HFFc6 (cell line): Measurements from ENCODE around the gene KCNC1. TPM values are rescaled to one million over a fixed set of nuclear protein-coding genes. Genes with fewer than 3 reads are reported as not detected.

Source experiments
- DNase-seq: peaks from one replicate; pipeline ENCODE4 v3.0.0-alpha.2; 2018
- H3K27ac Mint-ChIP-seq: 2 replicates; pipeline ENCODE4 v1.8.0; 2020; ENCODE audit warnings: mild to moderate bottlenecking, mixed read lengths
- H3K27me3 Mint-ChIP-seq: 2 replicates; pipeline ENCODE4 v1.8.0; 2021; ENCODE audit warnings: mild to moderate bottlenecking, moderate library complexity, mixed read lengths; ENCODE audit not compliant: insufficient read depth
- H3K36me3 Mint-ChIP-seq: 2 replicates; pipeline ENCODE4 v1.8.0; 2021; ENCODE audit warnings: low read depth, mixed read lengths
- H3K4me1 Mint-ChIP-seq: 2 replicates; pipeline ENCODE4 v1.8.0; 2020; ENCODE audit warnings: low read depth, mixed read lengths
- H3K4me3 Mint-ChIP-seq: 2 replicates; pipeline ENCODE4 v1.8.0; 2020; ENCODE audit warnings: mild to moderate bottlenecking, moderate library complexity, mixed read lengths
- H3K9me3 Mint-ChIP-seq: 2 replicates; pipeline ENCODE4 v1.8.0; 2020; ENCODE audit warnings: mild to moderate bottlenecking, mixed read lengths
- total RNA-seq, 6 experiments: library from RNA; stranded (reverse); fragmentation: NEBNext Ultra II Directional; extraction: Animal tissue kit (Norgen Biotek cat#: 25700); gene quantifications; 2 replicates in 1 of 6; 3 replicates in 5 of 6; pipeline ENCODE4 v1.2.3, GENCODE V29; 2021
- TF ChIP-seq, protein P1 (sequence below): fragments of 200-600 bp; sonication (generic); IDR thresholded peaks from 2 replicates; pipeline ENCODE4 v1.5.0; 2021; ENCODE audit warnings: antibody characterized with exemption, mild to moderate bottlenecking

KCNC1 gene
- total RNA-seq, 6 experiments from 2014 or later: not detected

DNA sequence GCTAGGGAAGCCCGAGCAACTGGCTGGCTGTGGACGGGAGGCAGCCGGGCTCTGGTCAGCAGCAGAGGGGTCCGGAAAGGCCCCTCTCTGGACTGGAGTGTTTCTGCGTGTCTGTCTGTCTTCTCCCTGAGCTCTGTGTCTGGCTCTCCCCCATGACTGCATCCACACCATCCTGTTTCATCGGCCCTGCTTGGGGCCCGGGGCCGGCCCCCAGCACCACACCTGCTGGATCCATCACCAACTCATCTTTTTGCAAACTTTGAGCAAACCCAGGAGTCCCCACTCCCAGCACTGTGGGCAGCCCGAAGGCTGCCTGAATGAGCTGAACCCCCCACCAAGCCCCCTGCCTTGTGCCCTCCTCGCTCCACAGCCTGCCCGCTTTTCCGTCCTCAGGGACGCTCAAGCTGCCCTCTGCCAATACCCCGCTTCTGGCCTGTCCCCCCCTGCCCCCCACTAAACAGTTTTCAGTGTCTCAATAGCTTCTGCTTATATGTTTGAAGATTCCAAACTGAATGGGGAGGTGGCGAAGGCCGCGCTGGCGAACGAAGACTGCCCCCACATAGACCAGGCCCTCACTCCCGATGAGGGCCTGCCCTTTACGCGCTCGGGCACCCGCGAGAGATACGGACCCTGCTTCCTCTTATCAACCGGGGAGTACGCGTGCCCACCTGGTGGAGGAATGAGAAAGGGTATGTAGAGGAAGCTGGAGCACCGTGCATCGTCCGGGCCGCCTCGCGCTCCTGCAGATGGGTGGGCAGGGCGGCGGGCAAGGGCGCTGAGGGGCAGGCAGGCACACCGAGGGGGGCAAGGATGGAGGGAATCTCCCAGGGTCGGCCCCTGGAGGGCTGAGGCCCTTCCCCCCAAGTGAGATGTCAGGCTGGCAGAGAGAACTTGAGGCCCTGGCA, 44.6 kb downstream of the KCNC1 start:
- TF ChIP-seq, protein P1, sequence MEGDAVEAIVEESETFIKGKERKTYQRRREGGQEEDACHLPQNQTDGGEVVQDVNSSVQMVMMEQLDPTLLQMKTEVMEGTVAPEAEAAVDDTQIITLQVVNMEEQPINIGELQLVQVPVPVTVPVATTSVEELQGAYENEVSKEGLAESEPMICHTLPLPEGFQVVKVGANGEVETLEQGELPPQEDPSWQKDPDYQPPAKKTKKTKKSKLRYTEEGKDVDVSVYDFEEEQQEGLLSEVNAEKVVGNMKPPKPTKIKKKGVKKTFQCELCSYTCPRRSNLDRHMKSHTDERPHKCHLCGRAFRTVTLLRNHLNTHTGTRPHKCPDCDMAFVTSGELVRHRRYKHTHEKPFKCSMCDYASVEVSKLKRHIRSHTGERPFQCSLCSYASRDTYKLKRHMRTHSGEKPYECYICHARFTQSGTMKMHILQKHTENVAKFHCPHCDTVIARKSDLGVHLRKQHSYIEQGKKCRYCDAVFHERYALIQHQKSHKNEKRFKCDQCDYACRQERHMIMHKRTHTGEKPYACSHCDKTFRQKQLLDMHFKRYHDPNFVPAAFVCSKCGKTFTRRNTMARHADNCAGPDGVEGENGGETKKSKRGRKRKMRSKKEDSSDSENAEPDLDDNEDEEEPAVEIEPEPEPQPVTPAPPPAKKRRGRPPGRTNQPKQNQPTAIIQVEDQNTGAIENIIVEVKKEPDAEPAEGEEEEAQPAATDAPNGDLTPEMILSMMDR: no peak
- Mint-ChIP-seq H3K9me3 (no peaks in the 10 kb centered on the region), H3K36me3 (no peaks in the 10 kb centered on the region; the same call in 1 of the 2 replicates), H3K4me1 (no peaks in the 10 kb centered on the region), H3K27me3 (peaks cover 19% of the 10 kb centered on the region), H3K27ac (no peak overlapping the region), H3K4me3 (no peak overlapping the region)
- DNase-seq: no peak

DNA sequence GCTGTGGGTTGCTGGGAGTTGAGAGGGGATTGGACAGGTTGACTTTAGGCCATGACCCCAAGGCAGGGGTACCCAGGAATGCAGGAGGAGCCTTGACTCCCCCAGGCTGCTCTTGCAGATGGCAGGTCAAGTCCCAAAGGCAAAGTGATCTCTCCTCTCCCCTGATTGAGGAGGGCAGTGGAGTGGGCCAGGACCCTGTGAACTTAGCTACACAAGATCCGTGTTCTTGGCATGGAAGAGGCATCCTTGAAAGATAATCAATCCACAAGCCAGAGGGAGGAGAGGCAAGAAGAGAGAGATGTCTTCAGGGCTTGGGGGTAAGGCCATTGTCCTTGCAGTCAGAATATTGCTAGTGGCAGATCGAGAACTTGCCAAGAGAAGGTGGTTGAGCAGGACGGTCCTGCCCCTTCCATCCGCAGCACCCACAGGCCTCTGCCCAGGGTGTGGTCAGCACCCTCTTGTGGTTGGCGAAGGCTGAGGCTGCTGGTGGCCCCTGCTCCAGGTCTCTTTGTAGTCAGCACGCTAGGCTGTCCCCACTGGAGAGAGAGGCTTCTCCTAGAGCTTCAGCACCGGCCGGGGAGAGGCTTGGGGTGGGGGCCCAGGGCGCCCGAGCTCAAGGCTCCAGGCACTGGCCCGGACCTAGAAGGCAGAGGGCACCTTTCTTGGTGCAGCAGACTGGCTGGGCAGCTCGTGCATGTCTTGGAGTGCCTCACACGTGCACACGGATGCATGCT, 45.4 kb downstream of the KCNC1 start:
- no peak overlapping the region for H3K4me3 Mint-ChIP-seq
- no peaks in the 10 kb centered on the region; the same call in 1 of the 2 replicates for H3K36me3 Mint-ChIP-seq
- no peak overlapping the region for H3K27ac Mint-ChIP-seq
- DNase-seq: no peak
- no peaks in the 10 kb centered on the region for H3K9me3 Mint-ChIP-seq
- peaks cover 19% of the 10 kb centered on the region for H3K27me3 Mint-ChIP-seq
- TF ChIP-seq, protein P1: no peak
- no peaks in the 10 kb centered on the region for H3K4me1 Mint-ChIP-seq

GRCh38 chr11:17780668-17781067, 46.1 kb downstream of the KCNC1 start:
- Mint-ChIP-seq H3K36me3 (no peaks in the 10 kb centered on the region; the same call in 1 of the 2 replicates), H3K27me3 (peaks cover 19% of the 10 kb centered on the region), H3K4me3 (no peak overlapping the region), H3K9me3 (no peaks in the 10 kb centered on the region), H3K4me1 (no peaks in the 10 kb centered on the region), H3K27ac (no peak overlapping the region)
- TF ChIP-seq, protein P1: no peak
- no peak for DNase-seq

- H3K27ac Mint-ChIP-seq: no peak overlapping the region
- DNase-seq: no peak
- TF ChIP-seq, protein P1: no peak
- no peak overlapping the region for H3K4me3 Mint-ChIP-seq
- no peaks in the 10 kb centered on the region for H3K9me3 Mint-ChIP-seq
- no peaks in the 10 kb centered on the region; the same call in 1 of the 2 replicates for H3K36me3 Mint-ChIP-seq
- no peaks in the 10 kb centered on the region; the same call in 1 of the 2 replicates for H3K4me1 Mint-ChIP-seq
- H3K27me3 Mint-ChIP-seq: peaks cover 19% of the 10 kb centered on the region
Observed at GRCh38 chr11:17781221-17781620, 46.6 kb downstream of the KCNC1 start.

DNA sequence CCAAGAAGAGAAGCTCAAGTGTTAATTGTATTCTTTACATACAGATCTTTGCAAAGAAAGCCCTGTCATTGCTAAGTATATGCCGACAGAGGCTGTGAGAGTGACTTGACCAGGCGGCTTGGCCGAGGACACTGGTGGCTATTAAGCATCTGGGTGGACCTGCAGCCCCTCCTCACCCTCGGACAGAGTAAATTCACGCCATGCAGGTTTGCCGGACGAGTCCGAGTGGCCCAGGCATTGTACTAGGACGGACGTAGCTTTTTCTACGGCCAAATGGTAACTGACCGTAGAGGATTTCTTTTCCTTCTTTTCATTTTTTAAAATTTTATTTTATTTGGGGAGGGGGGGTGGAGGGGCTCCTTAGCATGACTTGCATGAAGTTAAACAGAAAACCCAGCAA, 47.0 kb downstream of the KCNC1 start:
- Mint-ChIP-seq H3K36me3 (no peaks in the 10 kb centered on the region; the same call in 1 of the 2 replicates), H3K27me3 (peaks cover 17% of the 10 kb centered on the region)
- TF ChIP-seq, protein P1: no peak

More for the DNA sequence above, 47.0 kb downstream of the KCNC1 start:
- no peaks in the 10 kb centered on the region for H3K9me3 Mint-ChIP-seq
- H3K27ac Mint-ChIP-seq: no peak overlapping the region
- H3K4me3 Mint-ChIP-seq: no peak overlapping the region
- no peak for DNase-seq
- H3K4me1 Mint-ChIP-seq: peaks cover 4% of the 10 kb centered on the region
